ENCODE data around the gene MIDN. TPM values are rescaled to one million over a fixed set of nuclear protein-coding genes. Genes with fewer than 3 reads are reported as not detected.

MIDN gene
- total RNA-seq (85.9 and 107 TPM in 2 replicates), polyA plus RNA-seq (20.0 and 23.6 TPM in 2 replicates), polyA minus RNA-seq (13.6 and 16.8 TPM in 2 replicates), Bru-seq, nascent RNA (percentile 84 among the genes with signal in this experiment), BruChase-seq, experiment 1, labeled RNA remaining after a 6-hour chase (percentile 91 among the genes with signal in this experiment), BruChase-seq, experiment 2, labeled RNA remaining after a 2-hour chase (percentile 96 among the genes with signal in this experiment)
- polyA plus RNA-seq (2011; cell fraction: cytosol; rRNA removed), result 8.3 and 13.6 TPM in 2 replicates
- 26.3 and 27.8 TPM in 2 replicates for polyA plus RNA-seq (2011; cell fraction: nucleus; rRNA removed)
- 16.1 and 27.1 TPM in 2 replicates for polyA plus RNA-seq (2012)
- polyA minus RNA-seq (2011; cell fraction: cytosol; rRNA and poly(A)+ RNA removed), result 34.1 TPM
- polyA minus RNA-seq (2011; cell fraction: nucleus; rRNA and poly(A)+ RNA removed), result 10.2 and 42.0 TPM in 2 replicates
- long read RNA-seq, partial matches to known transcripts, result 0 of 22 reads
- long read RNA-seq, other reads (novel, unspliced or antisense), result 21 of 22 reads

- H3K9me3 ChIP-seq (replicated peaks; ENCODE audit: control insufficient read depth, insufficient read depth, low read length), result no peaks in the 10 kb centered on the region
- peak within 1 kb of the TSS; percentile 52 for H3K4me2 ChIP-seq (ENCODE audit: insufficient read depth, low read length)
- TF ChIP-seq POLR2A (IDR thresholded peaks at IDR 0.05; ENCODE audit: low read depth, low read length) (peak; percentile 99), GATA2 (IDR thresholded peaks at IDR 0.05; ENCODE audit: insufficient read depth, insufficient read length, low read depth, low read length) (peak; percentile 13), CTCF (IDR thresholded peaks at IDR 0.05; ENCODE audit: extremely low read depth in 1 of 2, insufficient read depth in 1 of 2, low read depth in 1 of 2, low read length in 2 of 2) (peak; percentile 8 to 42), MYC (IDR thresholded peaks at IDR 0.05; ENCODE audit: low read depth, low read length) (no peak), MAX (IDR thresholded peaks at IDR 0.05; ENCODE audit: insufficient read depth, insufficient read length) (no peak), EZH2 (IDR thresholded peaks at IDR 0.05; ENCODE audit: borderline replicate concordance, low read depth, low read length, severe bottlenecking) (no peak), FOS (IDR thresholded peaks at IDR 0.05; ENCODE audit: borderline replicate concordance, insufficient read depth, low read length) (peak; percentile 91), JUN (IDR thresholded peaks at IDR 0.05; ENCODE audit: borderline replicate concordance, insufficient read depth, insufficient read length, low read depth) (no peak), POLR2AphosphoS5 (IDR thresholded peaks at IDR 0.05; ENCODE audit: insufficient read depth, low read depth, low read length) (peak; percentile 99)
- peaks cover 0 to 2% of the 10 kb centered on the region in 2 experiments for H3K36me3 ChIP-seq (ENCODE audit: control insufficient read depth in 2 of 2, extremely low read depth in 1 of 2, insufficient read depth in 2 of 2, low read length in 2 of 2)
- peak within 1 kb of the TSS; percentile 99 for H3K27ac ChIP-seq (ENCODE audit: insufficient read depth, low read depth, low read length)
- H3K9ac ChIP-seq (replicated peaks; ENCODE audit: extremely low read depth, insufficient read depth, low read length), result peak within 1 kb of the TSS; percentile 97
- peaks cover 12% of the 10 kb centered on the region for H3K4me1 ChIP-seq (ENCODE audit: control insufficient read depth, extremely low read depth, insufficient read depth, low read length)
- TSS peak; percentile 82 for BruUV-seq (replicated peaks)
- no peaks in the 10 kb centered on the region for H4K20me1 ChIP-seq (replicated peaks; ENCODE audit: control insufficient read depth, extremely low read depth, insufficient read depth, low read length)
- H3K9me1 ChIP-seq (replicated peaks; ENCODE audit: control insufficient read depth, extremely low read depth, insufficient read depth, low read length), result no peaks in the 10 kb centered on the region
- intact Hi-C loops (cut with micrococcal nuclease), result loop anchor here (10.0 kb wide), 1 partner anchor 453 kb away; the partner anchor contains the start of gene PTBP1
- peak within 1 kb of the TSS; percentile 71 to 95 (median 84) for H3K4me3 ChIP-seq (replicated peaks in 1 of 3; ENCODE audit: insufficient read depth in 1 of 3, low read depth in 1 of 3, low read length in 3 of 3)
- ChIA-PET CTCF (interaction anchor here (1.6 kb wide), 1 partner anchor 18 kb away, joined by 14 read pairs; no protein-coding TSS in a partner anchor), POLR2A (interaction anchor here (1.0 kb wide), 2 partner anchors 18 to 21 kb away, joined by 7 to 10 read pairs; partner anchors contain the start of gene CIRBP)
- peaks cover 35% of the 10 kb centered on the region for H3K79me2 ChIP-seq (ENCODE audit: control insufficient read depth, insufficient read depth, low read length)
- FAIRE-seq (no peak), DNase-seq (ENCODE audit: low read depth, low spot score) (peak; percentile 90)
- dilution Hi-C loops (cut with MboI; ENCODE audit: extremely low pct_ligation_motif_present, low sequenced_read_pairs), result no loop called here
- H2AFZ ChIP-seq (ENCODE audit: low read depth, low read length), result peak within 1 kb of the TSS; percentile 36
- no peaks in the 10 kb centered on the region for H3K27me3 ChIP-seq (ENCODE audit: control insufficient read depth in 2 of 2, insufficient read depth in 2 of 2, low read length in 2 of 2)
These were observed at the start of gene MIDN for GRCh38 chr19:1248139-1248785. Gene MIDN (plus strand): TSS chr19:1248583. CDS start chr19:1250297, 1,714 bp downstream.

Data from endothelial cell of umbilical vein (primary cell).